ENCODE results near the gene DUOXA1. TPM values are rescaled to one million over a fixed set of nuclear protein-coding genes. Genes with fewer than 3 reads are reported as not detected.
"Not testable (repeated sequence)": the region's sequence is repeated elsewhere in the genome, so short reads cannot be mapped to it uniquely, and the experiment has no call there.

The DUOXA1 gene
- total RNA-seq, 1 donor from 2014 or later, result 10.6 TPM

DNA sequence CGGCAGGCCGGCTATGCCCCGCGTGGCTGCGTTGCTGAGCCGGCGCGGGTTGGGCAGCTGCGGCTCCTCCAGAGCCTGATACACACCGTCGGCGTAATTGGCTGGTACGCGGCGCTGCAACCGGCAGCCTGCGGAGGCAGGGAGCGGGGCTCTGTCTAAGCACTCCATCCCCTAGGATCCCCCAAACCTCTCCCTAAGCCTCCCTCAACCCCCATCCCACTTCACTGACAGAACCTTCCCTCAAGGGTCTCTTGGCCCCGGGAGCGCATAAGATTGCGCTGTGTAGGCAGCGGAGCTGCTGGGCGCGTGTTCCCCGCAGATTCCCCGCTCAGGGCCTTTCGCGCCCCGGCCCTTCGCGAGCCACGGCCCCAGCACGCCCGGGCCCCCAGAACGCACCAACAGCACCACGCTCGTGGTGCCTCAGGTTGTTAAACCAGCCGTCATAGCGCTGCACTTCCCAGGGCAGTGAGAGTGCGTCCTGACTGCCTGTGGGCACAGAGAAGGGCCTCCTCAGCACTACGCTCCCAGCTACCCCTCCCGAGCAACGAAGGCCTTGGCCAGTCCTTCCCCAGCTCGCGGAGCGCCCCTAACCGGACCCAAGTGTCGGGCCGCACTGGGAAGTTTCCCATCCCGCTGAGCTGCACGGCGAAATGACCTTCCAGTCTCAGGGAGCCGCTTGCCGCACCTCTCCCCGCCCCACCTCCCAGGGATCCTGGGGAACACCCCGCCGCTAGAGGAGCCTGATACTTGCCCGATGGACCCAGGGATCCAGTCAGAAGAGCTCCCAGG lies 16.9 kb downstream of the DUOXA1 start:
- DNase-seq (ENCODE audit: low spot score), result no peak

- no peak for DNase-seq (ENCODE audit: low spot score)
Observed at GRCh38 chr15:45112143-45112590, 17.5 kb downstream of the DUOXA1 start.

- no peak for DNase-seq (ENCODE audit: low spot score)
Observed at GRCh38 chr15:45111390-45112142, 18.1 kb downstream of the DUOXA1 start.

- no peak for DNase-seq (ENCODE audit: low spot score)
Observed at GRCh38 chr15:45110256-45110820, 19.3 kb downstream of the DUOXA1 start.

DNA sequence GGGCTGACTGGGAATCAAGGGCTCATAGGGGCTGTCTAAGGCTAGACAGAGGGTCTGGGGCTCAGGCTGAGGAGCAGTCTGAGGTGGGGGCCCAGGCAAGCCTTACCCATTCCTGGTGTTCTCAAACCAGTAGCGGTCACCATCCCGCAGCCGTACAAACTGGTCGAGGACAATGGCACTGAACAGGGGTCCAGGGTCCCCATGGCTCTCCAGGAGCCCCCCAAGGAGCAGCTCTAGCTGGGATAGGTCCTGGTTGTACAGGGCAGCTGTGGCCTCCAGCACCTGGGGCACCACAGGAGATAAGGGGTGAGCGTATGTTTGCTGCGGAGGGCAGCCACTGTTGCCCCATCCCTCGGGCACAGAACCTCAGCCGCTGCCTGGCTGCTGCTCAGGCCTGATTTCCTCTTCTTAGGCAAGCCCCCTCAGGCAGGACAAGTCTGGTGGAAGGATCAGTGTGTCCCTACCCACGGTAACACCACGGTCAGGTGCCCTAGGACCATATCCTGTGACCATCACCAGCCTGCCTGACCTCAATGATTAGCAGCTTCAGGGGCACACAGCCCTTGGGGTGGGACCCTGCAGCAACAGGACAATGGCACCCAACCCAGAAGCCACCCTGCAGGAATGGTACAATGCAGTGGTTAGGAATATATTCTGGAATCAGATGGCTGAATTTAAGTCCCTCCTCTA lies 21.6 kb downstream of the DUOXA1 start:
- no peak for DNase-seq (ENCODE audit: low spot score)

DNA sequence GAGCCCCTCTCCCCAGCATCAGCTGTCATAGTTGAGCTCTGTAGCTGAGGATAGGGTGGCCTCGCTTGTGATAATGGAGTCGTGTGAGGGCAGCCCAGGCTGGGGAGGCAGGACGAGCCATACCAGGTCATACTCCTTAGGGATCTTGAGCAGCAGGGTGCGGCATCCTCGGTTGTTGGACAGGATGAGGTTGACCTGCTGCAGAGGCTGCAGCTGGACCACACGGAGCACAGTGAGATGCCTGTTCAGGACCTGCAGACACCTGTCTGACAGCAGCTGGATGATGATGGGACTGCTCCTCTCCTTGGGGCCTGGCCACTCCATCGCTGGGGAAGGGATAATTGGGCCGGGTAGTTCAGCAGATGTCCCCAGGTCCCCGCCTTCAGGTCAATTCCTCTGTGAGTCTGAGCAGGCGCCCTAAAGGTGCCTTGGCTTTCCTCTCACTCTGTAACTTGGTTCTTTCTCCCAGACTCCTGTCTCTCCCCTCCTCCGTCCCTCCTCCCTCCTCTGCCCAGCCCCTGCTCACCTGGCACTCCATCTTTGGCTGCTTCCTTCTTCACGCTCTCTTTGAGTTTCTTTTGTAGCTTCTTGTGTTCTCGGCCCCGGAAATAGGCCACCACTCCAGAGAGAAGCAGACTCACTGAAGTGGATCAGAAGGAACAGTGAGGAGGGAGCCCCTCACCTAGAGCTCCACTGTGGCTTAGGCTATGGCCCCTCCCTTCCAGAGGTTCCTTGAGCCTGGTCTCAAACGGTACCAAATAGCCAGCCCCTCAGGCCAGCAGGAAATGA lies 23.5 kb downstream of the DUOXA1 start:
- no peak for DNase-seq (ENCODE audit: low spot score)

- no peak for DNase-seq (ENCODE audit: low spot score)
Observed at GRCh38 chr15:45105586-45105985, 24.1 kb downstream of the DUOXA1 start.

GRCh38 chr15:45104170-45104569 lies 25.5 kb downstream of the DUOXA1 start:
- not testable (repeated sequence) for DNase-seq (ENCODE audit: low spot score)

GRCh38 chr15:45102226-45102625 lies 27.5 kb downstream of the DUOXA1 start:
- no peak for DNase-seq (ENCODE audit: low spot score)

DNA sequence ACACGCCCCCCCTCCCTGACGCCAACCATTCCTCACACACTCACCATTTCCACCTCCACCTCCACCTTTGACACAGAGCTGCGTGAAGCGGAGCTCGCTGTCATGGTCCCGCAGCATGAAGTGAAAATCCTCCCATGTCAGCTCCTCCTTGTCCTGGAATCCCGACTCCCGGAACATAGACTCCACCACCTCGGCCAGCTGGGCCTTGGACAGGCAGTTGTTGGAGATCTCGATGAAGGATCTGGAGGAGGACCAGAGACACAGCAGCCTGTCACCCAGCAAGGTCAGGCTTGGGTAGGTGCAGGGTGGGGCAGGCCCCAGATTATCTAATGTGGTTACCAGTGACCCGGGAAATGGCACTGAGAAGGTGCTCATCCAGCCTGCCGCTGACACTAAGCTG lies 27.9 kb downstream of the DUOXA1 start:
- no peak for DNase-seq (ENCODE audit: low spot score)

- DNase-seq (ENCODE audit: low spot score), result no peak
Observed at GRCh38 chr15:45100884-45101625, 28.6 kb downstream of the DUOXA1 start.

DNA sequence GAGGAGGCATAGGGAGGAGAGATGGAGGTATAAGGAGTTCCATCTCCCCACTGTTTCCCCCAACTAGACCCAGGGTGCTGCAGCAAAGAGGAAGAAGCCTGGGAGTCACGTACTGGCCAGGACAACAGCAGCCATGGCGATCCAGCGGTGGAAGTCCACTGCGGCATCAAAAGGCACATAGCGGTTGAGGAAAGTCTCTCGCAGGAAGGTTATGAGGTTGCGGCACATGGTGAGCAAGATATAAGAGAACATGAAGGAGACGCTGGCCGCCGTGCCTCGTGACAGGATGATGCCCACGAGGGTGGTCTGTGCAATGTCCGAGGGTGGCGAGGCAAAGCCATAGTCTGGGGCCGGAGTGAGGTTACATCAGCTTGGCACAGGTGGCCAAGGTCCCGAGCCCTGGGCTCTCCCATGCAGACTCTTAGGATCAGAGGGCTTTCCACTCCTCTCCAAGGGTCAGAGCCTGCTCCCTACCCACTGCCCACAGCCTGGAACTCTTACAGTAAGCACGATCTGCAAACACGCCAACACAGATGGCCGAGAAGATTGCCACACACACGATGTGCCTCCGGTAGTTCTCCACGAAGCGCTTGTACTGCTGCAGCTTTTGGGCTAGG lies 30.0 kb downstream of the DUOXA1 start:
- DNase-seq (ENCODE audit: low spot score), result no peak

DNA sequence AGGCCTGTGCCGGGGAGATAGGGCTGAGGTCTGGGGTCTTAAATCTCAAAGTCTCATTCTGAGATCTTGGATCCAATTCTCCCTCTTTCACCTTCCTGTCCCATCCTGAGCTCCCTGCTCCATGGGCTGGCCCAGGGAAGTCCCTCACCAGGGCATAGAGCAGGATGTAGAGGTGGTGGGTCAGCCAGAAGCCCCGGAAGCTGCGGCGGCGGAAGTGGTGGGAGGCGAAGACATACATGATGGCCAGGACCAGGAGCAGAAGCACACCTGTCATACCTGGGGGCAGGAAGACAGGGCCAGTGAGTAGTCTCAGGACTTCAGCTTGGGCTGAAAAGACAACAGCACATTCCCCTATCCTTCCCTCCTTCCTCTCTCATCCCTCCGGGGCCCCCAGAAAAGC lies 32.2 kb downstream of the DUOXA1 start:
- no peak for DNase-seq (ENCODE audit: low spot score)

DNA sequence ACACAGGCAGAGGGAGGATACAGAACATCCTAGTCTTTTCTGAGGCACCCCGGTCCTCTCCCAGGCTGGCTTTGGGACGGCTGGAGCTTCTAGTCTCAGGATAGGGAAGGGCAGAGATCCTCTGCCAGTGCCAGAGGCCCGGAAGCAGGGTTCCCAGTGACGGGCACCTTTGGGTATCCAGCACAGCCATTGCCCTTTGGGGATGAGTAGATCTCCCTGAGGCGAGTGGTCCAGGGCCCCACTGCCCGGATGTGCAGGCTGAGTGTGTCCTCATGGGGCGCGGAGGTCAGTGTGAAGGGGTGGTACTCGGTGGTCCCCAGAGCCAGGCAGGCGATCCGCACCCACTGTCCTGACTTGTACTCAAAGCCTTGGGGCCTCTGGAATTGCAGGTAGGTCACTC lies 34.0 kb downstream of the DUOXA1 start:
- no peak for DNase-seq (ENCODE audit: low spot score)

- no peak for DNase-seq (ENCODE audit: low spot score)
Observed at GRCh38 chr15:45094358-45094730, 35.3 kb downstream of the DUOXA1 start.

DNA sequence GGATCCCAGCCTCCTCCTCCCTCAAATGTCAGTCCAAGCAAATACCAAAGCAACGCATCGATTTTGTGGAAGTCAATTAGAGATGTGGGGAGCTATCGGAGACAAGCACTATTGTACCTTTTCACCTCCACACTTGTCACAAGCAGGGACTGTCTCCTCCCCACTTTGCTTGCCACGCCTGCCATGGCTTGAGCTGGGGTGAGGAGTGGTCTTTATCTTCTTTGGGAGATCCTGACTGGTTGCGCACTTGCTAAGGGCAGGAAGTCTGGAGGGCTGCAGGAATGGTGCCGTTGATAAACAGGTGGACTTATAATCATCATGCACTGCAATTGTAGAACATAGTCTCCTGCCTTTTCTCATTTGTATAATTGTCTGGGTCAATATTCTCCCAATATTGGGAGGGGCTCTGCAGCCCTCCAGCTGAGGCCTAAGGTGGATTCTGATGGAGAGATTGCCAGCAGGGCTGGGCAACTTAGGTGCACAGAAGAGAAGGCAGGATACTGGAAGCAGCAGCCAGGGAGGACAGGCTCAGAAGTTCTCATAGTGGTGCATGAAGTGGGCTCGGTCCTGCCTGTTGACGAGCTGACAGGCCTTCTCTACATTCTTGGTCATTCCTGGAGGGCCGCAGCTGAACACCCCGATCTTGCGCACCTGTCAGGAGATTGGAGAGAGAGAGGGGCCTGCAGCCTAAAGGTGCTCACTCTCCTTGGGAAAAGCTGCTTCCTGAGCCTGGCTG lies 35.9 kb downstream of the DUOXA1 start:
- no peak for DNase-seq (ENCODE audit: low spot score)

- DNase-seq (ENCODE audit: low spot score), result no peak
Observed at GRCh38 chr15:45093013-45093412, 36.7 kb downstream of the DUOXA1 start.

- no peak for DNase-seq (ENCODE audit: low spot score)
Observed at GRCh38 chr15:45091576-45091975, 38.1 kb downstream of the DUOXA1 start.

DNA sequence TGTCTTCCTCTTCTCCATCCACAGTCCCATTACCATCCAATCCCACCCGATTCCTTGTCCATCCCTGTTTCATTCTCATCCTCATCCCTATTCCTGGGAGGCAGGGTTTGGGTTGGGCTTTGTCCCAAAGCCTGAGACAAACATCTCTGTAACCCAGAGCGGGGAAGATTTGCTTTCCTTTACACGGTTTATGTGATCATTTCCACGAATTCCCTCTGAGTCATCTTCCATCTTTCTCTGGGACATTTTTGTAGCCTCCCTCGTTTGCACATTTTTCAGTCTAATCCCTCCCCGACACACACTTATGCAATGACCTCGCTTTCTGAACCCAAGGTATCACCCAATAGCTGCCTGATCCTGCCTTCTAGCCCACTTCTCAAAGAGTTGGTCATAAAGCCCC lies 38.5 kb downstream of the DUOXA1 start:
- DNase-seq (ENCODE audit: low spot score), result no peak

All from mucosa of gallbladder (tissue), 1 donor.